NCI-H146 treated with DMSO at 0.1 percent for 48 hours (cell line): ENCODE data around the gene ISG20.

Experiments used
- DNase-seq: peaks from one replicate; lab custom pipeline; 2025; ENCODE audit not compliant: unreplicated experiment; lab: John Stamatoyannopoulos, UW

The ISG20 gene

GRCh38 chr15:88652456-88653199 lies 13.8 kb downstream of the ISG20 start:
- no peak for DNase-seq

DNA sequence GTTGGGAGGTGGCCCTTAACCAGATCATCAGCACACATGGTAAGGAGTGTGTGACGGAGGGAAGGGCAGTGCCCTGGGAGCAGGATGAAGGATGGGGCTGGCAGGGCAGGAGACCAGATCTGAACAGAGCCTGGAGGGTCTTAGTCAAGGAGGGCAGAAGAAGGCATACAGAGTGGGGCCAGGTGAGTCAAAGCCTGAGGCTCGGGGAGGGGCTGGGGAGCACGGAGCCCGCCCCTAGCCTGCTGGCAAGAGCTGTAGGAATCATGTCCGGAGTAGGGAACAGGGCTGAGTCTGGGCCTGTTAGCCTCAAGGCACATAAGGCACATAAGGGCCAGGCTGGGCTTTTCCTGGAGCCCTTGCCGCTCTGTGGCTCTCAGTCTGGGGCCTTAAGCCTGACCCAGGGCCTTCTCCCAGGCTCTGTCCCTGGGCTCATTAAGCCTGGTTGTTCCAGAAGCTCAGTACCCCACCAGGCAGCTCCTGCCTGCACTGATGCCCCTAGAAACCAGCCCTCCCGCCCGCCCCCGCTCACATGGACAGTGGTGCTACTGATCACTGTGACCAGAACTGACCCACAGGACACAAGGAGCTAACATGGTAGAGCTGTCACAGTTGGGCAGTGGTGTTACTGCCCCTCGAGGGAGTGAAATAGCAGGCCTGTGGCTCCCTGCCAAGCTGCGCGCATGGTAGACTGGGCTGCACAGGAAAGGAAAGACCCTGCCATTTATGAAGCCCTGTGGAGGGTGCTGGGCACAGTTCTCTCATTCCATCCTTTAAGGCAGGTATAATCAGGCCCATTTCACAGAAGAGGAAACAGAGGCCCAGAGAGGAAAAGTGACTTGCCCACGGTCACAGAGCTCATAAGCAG lies 14.6 kb downstream of the ISG20 start:
- DNase-seq: no peak

GRCh38 chr15:88654430-88655102 lies 15.8 kb downstream of the ISG20 start:
- DNase-seq: no peak

GRCh38 chr15:88655103-88655553 lies 16.3 kb downstream of the ISG20 start:
- DNase-seq: no peak

- no peak for DNase-seq
These were observed 17.1 kb downstream of the ISG20 start for GRCh38 chr15:88655800-88656488.

DNA sequence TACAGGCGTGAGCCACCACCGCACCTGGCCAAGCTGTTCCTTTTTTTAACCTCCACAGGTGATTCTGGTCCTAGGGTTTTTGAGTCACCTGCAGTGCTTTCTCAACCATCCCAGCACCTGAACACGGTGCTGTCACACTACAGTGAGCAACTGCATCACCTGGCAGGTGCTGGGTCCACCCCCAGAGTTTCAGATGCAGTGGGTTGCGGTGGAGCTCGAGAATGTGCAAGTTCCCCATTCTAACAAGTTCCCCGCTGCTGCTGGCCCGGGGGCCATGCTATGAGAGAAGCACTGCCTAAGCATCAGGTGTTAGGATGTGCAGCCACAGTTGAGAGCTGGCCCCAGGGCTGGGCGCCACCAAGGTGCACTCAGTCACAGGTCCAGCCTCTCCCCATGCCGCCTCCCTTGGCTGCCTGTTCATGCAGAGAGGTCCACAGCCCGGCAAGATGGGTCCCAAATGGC lies 18.0 kb downstream of the ISG20 start:
- DNase-seq: no peak

- no peak for DNase-seq
These were observed 18.7 kb downstream of the ISG20 start for GRCh38 chr15:88657326-88658069.

DNA sequence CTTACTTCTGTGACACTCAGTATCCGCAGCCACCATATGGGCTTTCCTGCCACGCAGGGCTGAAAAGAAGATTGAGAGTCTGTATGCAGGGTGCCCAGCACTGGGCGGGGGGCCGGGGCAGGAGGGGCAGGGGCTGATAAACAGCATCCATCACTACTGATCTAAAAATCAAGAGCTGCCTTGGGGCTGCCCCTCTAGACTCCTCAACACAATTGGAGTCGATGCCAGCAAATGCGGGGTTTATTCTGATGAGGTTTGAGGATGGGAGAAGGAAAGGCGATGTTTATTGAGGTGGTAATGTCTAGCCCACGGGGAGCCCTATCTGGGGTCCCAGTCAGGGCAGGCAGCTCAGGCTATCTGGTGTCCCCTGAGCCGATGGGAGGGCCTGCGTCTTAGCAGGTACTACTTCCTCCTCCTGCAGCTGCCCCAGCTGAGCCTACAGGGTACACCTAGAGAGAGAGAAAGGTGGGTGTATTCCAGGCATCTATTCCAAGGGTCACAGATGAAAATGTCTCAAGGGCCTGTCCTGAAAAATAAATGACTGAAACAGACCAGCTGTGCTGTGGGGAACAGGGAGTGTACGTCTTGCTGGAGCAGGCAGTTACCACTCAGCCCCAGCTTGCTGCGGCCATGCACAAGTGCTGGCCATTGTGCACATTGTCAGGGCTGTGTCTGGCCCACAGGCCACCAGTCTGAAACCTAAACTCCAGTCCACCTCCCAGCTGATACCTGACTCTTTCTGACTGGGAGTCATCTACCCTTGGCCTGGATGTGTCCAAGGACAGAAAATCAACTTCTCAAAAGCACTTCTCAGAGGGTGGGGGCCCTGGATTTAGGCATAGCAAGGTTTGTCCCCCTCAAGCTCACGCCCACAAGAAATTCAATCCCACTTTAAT lies 19.5 kb downstream of the ISG20 start:
- no peak for DNase-seq

- DNase-seq: no peak
These were observed 20.4 kb downstream of the ISG20 start for GRCh38 chr15:88658972-88659931.

GRCh38 chr15:88661041-88661700 lies 22.4 kb downstream of the ISG20 start:
- DNase-seq: no peak

DNA sequence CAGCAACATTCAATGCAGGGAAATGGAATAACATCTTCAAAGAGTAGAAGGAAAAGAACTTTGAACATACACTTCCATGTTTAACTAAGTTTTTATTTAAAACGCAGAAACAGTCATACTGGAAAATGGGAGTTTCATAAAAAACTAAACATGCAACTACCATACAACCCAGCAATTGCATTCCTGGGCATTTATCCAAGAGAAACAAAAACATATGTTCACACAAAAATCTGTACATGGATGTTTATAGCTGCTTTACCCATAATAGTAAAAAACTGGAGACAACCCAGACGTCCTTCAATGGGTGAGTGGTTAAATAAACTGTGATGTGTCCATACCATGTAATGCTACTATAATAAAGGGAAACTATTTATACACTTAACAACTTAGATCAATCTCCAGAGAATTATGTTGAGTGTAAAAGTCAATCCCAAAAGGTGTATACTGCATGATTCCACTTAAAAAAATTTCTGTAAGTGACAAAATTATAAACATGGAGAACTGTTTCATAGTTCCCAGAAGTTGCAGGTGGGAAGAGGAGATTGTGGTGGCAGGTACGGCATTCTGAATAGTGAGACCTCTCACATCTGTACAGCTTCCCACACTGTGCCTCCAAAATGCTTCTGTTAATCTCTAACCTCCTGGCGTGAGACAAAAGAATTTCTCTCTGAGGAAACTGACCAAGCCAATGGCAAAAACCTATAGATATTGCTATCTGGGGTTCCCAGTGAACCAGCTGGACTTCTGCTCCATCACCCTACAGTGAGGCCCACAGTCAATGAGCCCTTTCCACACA lies 23.1 kb downstream of the ISG20 start:
- no peak for DNase-seq

- no peak for DNase-seq
These were observed 24.4 kb downstream of the ISG20 start for GRCh38 chr15:88663141-88663621.

DNA sequence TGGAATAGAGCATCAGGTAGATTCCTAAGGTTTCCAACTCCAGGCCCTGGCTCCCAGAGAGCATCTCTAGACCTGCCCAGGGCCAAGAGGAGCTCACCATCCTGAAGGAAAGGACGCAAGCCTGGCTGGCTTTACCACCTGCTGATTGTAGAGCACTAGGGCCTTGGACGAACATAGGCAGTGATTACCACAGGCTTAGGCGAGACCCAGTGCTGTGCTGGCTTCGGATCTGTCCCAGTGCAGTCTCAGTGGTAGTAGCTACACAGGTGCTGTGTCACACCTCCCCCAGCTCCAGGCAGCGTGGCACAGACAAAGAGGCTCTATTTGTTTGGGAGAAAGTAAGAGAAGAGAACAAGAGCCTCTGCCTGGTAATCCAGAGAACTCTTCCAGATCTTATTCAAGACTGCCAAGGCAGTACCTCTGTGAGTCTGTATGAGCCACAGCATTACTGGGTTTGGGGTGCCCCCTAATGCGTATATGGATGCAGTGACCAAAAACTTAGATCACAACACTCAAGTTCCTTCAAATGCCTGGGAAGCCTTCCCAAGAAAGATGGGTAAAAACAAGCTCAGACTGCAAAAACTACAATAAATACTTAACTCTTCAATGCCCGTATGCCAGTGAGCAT lies 25.4 kb downstream of the ISG20 start:
- DNase-seq: no peak

GRCh38 chr15:88674661-88675060 lies 35.8 kb downstream of the ISG20 start:
- DNase-seq: no peak

DNA sequence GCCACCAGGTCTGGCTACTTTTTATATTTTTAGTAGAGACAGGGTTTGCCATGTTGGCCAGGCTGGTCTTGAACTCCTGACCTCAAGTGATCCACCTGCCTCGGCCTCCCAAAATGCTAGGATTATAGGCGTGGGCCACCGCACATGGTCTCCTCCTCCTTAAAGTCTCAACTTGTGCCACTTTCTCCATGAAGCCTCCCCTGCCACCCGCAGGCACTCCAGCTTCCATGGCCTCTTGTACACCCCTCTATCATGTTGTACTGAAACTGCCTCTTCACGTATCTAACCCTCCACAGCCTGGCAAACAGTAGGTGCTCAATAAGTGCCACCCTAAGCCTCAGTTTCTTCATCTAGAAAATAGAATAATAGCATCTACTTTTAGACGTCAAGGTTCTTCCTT lies 39.9 kb downstream of the ISG20 start:
- no peak for DNase-seq
